ENCODE results near the gene IDH3A. TPM values are rescaled to one million over a fixed set of nuclear protein-coding genes. Genes with fewer than 3 reads are reported as not detected.

Gene IDH3A
- total RNA-seq, 1 experiment from 2014 or later, result 111 TPM

DNA sequence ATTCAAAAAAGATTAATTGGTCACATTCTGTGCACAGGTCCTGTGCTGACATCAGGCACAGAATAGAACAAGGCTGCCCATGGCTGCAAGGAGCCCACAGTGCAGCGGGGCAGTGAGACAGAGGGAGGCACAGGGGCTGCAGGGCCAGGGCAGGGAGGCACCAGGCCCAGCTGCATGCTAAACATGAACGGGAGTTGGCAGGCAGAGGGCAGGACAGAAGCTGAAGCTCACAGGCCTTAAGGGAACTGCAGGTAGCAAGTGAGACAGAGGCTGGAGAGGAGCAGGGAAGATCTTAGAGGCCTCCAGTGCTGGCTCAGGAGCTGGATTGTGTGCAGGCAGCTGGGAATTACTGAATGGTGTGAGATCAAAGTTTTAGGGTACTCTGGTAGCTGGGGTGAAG is 26.2 kb downstream of the IDH3A start:
- intact Hi-C loops (cut with micrococcal nuclease; ENCODE audit: unreplicated experiment), result loop anchor here (5.0 kb wide), 1 partner anchor 43 kb away; the partner anchor contains the start of gene CIB2

DNA sequence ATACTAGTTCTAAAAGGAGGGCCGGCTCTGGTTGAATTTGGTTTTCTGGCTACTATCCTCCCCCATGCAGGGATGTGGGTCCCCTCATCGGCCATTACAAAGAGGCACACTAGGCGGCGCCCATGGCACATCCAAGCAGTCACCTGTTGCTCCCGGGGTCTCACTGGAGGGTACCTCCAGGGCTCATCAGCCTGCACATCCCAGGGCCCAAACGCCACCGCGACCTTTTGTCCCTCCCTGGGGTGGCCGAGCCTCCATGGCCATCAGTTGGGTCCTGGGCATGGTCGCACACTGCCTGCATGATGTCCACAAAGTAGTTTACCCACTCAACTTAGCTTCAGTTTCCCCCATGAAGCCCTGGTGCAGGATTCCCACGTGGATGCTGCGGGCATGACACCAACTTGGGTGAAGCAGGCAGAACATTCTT is 28.3 kb downstream of the IDH3A start:
- H3K27ac Mint-ChIP-seq (ENCODE audit: unreplicated experiment), result no peak overlapping the region
- H3K9me3 Mint-ChIP-seq (ENCODE audit: low read depth, unreplicated experiment), result no peaks in the 10 kb centered on the region
- H3K4me1 Mint-ChIP-seq (ENCODE audit: low read depth, unreplicated experiment), result no peaks in the 10 kb centered on the region
- no peak overlapping the region for H3K4me3 Mint-ChIP-seq (ENCODE audit: low read depth, unreplicated experiment)
- intact Hi-C loops (cut with micrococcal nuclease; ENCODE audit: unreplicated experiment), result loop anchor here (1.0 to 5.0 kb wide), 2 partner anchors 45 to 64 kb away; partner anchors contain the start of gene CIB2
- TF ChIP-seq, protein P1, sequence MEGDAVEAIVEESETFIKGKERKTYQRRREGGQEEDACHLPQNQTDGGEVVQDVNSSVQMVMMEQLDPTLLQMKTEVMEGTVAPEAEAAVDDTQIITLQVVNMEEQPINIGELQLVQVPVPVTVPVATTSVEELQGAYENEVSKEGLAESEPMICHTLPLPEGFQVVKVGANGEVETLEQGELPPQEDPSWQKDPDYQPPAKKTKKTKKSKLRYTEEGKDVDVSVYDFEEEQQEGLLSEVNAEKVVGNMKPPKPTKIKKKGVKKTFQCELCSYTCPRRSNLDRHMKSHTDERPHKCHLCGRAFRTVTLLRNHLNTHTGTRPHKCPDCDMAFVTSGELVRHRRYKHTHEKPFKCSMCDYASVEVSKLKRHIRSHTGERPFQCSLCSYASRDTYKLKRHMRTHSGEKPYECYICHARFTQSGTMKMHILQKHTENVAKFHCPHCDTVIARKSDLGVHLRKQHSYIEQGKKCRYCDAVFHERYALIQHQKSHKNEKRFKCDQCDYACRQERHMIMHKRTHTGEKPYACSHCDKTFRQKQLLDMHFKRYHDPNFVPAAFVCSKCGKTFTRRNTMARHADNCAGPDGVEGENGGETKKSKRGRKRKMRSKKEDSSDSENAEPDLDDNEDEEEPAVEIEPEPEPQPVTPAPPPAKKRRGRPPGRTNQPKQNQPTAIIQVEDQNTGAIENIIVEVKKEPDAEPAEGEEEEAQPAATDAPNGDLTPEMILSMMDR (IDR thresholded peaks at IDR 0.05; ENCODE audit: unreplicated experiment), result peak; percentile 93
- BruUV-seq (replicated peaks), result no TSS peak
- peak; percentile 72 for DNase-seq
- H3K27me3 Mint-ChIP-seq (ENCODE audit: unreplicated experiment), result no peaks in the 10 kb centered on the region
- CTCF ChIA-PET, result interaction anchor here (0.6 to 3.0 kb wide), 5 partner anchors 18 to 64 kb away, joined by 3 to 18 read pairs (median 5); partner anchors contain the start of genes CIB2 and IDH3A
- no peaks in the 10 kb centered on the region for H3K36me3 Mint-ChIP-seq (ENCODE audit: insufficient read depth, unreplicated experiment)

More for the DNA sequence above, 26.2 kb downstream of the IDH3A start:
- Mint-ChIP-seq H3K36me3 (ENCODE audit: insufficient read depth, unreplicated experiment) (no peaks in the 10 kb centered on the region), H3K27ac (ENCODE audit: unreplicated experiment) (no peak overlapping the region), H3K4me3 (ENCODE audit: low read depth, unreplicated experiment) (no peak overlapping the region), H3K27me3 (ENCODE audit: unreplicated experiment) (no peaks in the 10 kb centered on the region), H3K9me3 (ENCODE audit: low read depth, unreplicated experiment) (no peaks in the 10 kb centered on the region), H3K4me1 (ENCODE audit: low read depth, unreplicated experiment) (no peaks in the 10 kb centered on the region)
- TF ChIP-seq, protein P1 (IDR thresholded peaks at IDR 0.05; ENCODE audit: unreplicated experiment), result no peak
- BruUV-seq (replicated peaks), result no TSS peak
- DNase-seq, result no peak
- CTCF ChIA-PET, result interaction anchor here (0.6 to 2.2 kb wide), 2 partner anchors 21 to 62 kb away, joined by 4 to 6 read pairs; no protein-coding TSS in a partner anchor

DNA sequence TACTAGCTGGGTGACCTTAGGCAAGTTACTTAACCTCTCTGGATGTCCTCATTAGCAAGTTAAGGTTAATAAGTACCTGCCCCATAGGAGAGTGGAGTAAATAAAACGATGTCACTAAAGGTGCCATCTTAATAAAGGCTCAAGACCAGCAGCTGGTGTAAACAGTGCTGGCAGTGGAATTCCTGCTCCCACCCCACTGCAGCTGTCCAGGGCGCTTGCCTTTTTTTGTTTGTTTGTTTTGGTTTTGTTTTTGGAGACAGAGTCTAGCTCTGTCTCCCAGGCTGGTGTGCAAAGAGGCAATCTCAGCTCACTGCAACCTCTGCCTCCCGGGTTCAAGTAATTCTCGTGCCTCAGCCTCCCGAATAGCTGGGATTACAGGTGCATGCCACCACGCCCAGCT is 28.9 kb downstream of the IDH3A start:
- CTCF ChIA-PET, result interaction anchor here (0.6 to 3.0 kb wide), 5 partner anchors 17 to 63 kb away, joined by 3 to 18 read pairs (median 4); partner anchors contain the start of genes CIB2 and IDH3A
- H3K27me3 Mint-ChIP-seq (ENCODE audit: unreplicated experiment), result no peaks in the 10 kb centered on the region
- H3K9me3 Mint-ChIP-seq (ENCODE audit: low read depth, unreplicated experiment), result no peaks in the 10 kb centered on the region
- H3K4me1 Mint-ChIP-seq (ENCODE audit: low read depth, unreplicated experiment), result no peaks in the 10 kb centered on the region
- intact Hi-C loops (cut with micrococcal nuclease; ENCODE audit: unreplicated experiment), result loop anchor here (5.0 kb wide), 1 partner anchor 46 kb away; the partner anchor contains the start of gene CIB2
- TF ChIP-seq, protein P1 (IDR thresholded peaks at IDR 0.05; ENCODE audit: unreplicated experiment), result no peak
- DNase-seq, result no peak
- no TSS peak for BruUV-seq (replicated peaks)
- no peak overlapping the region for H3K27ac Mint-ChIP-seq (ENCODE audit: unreplicated experiment)
- no peak overlapping the region for H3K4me3 Mint-ChIP-seq (ENCODE audit: low read depth, unreplicated experiment)
- no peaks in the 10 kb centered on the region for H3K36me3 Mint-ChIP-seq (ENCODE audit: insufficient read depth, unreplicated experiment)

DNA sequence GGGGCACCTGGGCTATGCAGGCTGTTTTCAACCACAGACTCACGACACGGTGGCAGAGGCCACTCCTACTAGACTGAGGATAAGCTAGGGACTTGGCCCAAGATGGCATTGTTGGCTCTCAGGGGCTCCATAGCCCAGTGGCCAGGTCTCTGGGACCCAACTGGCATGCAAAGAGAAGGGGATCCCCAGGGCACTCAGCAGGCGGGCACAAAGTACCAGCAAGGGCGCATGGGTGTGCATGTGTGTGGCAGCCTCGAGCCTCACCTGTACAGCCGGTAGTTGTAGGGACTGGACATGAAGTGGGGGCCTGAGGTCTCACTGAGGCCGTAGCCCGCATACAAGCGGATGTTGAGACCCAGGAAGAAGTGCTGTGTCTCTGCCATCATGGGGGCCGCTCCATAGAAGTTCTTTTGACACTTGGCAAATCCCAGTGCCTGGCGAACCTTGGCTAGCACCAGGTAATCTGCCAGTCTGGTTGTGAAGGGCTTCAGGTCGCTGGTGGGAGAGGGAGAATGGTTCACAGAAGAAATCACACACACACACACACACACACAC is 30.2 kb downstream of the IDH3A start:
- Mint-ChIP-seq H3K36me3 (ENCODE audit: insufficient read depth, unreplicated experiment) (no peaks in the 10 kb centered on the region), H3K4me1 (ENCODE audit: low read depth, unreplicated experiment) (no peaks in the 10 kb centered on the region), H3K4me3 (ENCODE audit: low read depth, unreplicated experiment) (no peak overlapping the region), H3K9me3 (ENCODE audit: low read depth, unreplicated experiment) (no peaks in the 10 kb centered on the region), H3K27ac (ENCODE audit: unreplicated experiment) (no peak overlapping the region), H3K27me3 (ENCODE audit: unreplicated experiment) (no peaks in the 10 kb centered on the region)
- intact Hi-C loops (cut with micrococcal nuclease; ENCODE audit: unreplicated experiment), result loop anchor here (5.0 kb wide), 1 partner anchor 47 kb away; the partner anchor contains the start of gene CIB2
- CTCF ChIA-PET, result interaction anchor here (0.9 to 2.3 kb wide), 2 partner anchors 16 to 61 kb away, joined by 3 to 8 read pairs; no protein-coding TSS in a partner anchor
- DNase-seq, result no peak
- no TSS peak for BruUV-seq (replicated peaks)
- TF ChIP-seq, protein P1 (IDR thresholded peaks at IDR 0.05; ENCODE audit: unreplicated experiment), result no peak

Data from Calu3 (cell line).